Measurements from ENCODE around the gene SEPTIN3. TPM values are rescaled to one million over a fixed set of nuclear protein-coding genes. Genes with fewer than 3 reads are reported as not detected.
A peak's percentile ranks its signal among the peaks of the same experiment; 100 is the strongest.

SEPTIN3 gene
- total RNA-seq, 6 donors from 2014 or later = 0.79 to 1.6 (median 1.3) TPM

GRCh38 chr22:41979423-41980250, 10.4 kb downstream of the SEPTIN3 start:
- WGBS, 2 donors = 81 to 85% methylated on average over 9 of the region's 9 CpGs
- Histone ChIP-seq H3K9me3 (no peaks in the 10 kb centered on the region), H3K27me3 (peaks cover 0 to 18% (median 12%) of the 10 kb centered on the region in 4 donors), H3K4me3 (no peak overlapping the region), H3K36me3 (no peaks in the 10 kb centered on the region), H3K27ac (no peak overlapping the region), H3K4me1 (peaks cover 9 to 16% (median 11%) of the 10 kb centered on the region in 4 donors)
- no peak for ATAC-seq (ENCODE audit: low FRiP score in 2 of 2)
- no peak for TF ChIP-seq CTCF (IDR thresholded peaks at IDR 0.05)
- TF ChIP-seq POLR2AphosphoS5 (IDR thresholded peaks at IDR 0.05) = no peak
- no peak for DNase-seq

GRCh38 chr22:41982865-41983264, 13.6 kb downstream of the SEPTIN3 start:
- H3K36me3 ChIP-seq = no peaks in the 10 kb centered on the region
- no peak for ATAC-seq (ENCODE audit: low FRiP score in 2 of 2)
- 67 to 72% methylated on average over 5 of the region's 5 CpGs for WGBS, 2 donors
- peak overlapping the region in 1 of 4 donors; percentile 7 for H3K27ac ChIP-seq
- no peaks in the 10 kb centered on the region for H3K9me3 ChIP-seq
- H3K4me3 ChIP-seq = no peak overlapping the region
- no peak for TF ChIP-seq EP300 (IDR thresholded peaks at IDR 0.05)
- no peak for TF ChIP-seq POLR2A (IDR thresholded peaks at IDR 0.05)
- DNase-seq = no peak
- no peaks in the 10 kb centered on the region for H3K27me3 ChIP-seq
- no peaks in the 10 kb centered on the region for H3K4me1 ChIP-seq

GRCh38 chr22:41983513-41984405, 14.5 kb downstream of the SEPTIN3 start:
- DNase-seq = no peak
- Histone ChIP-seq H3K4me3 (no peak overlapping the region), H3K9me3 (no peaks in the 10 kb centered on the region), H3K27me3 (no peaks in the 10 kb centered on the region), H3K36me3 (no peaks in the 10 kb centered on the region), H3K27ac (peak overlapping the region in 1 of 4 donors; percentile 7), H3K4me1 (no peaks in the 10 kb centered on the region)
- ATAC-seq (ENCODE audit: low FRiP score in 2 of 2) = peak; percentile 40 to 48
- peak in 1 of 4 donors; percentile 21 for TF ChIP-seq EP300 (IDR thresholded peaks at IDR 0.05)
- peak in 1 of 4 donors; percentile 20 for TF ChIP-seq POLR2A (IDR thresholded peaks at IDR 0.05)
- no peak for TF ChIP-seq POLR2AphosphoS5 (IDR thresholded peaks at IDR 0.05)
- TF ChIP-seq CTCF (IDR thresholded peaks at IDR 0.05) = no peak
- 56 to 73% methylated on average over 6 of the region's 6 CpGs for WGBS, 2 donors

GRCh38 chr22:41987276-41987675, 18.0 kb downstream of the SEPTIN3 start:
- Histone ChIP-seq H3K27ac (no peak overlapping the region), H3K27me3 (no peaks in the 10 kb centered on the region), H3K9me3 (no peaks in the 10 kb centered on the region), H3K4me3 (no peak overlapping the region), H3K4me1 (no peaks in the 10 kb centered on the region), H3K36me3 (no peaks in the 10 kb centered on the region)
- ATAC-seq (ENCODE audit: low FRiP score in 2 of 2) (no peak), DNase-seq (no peak)
- WGBS, 2 donors = 94 to 97% methylated on average over 3 to 5 of the region's 5 CpGs
- TF ChIP-seq POLR2A (IDR thresholded peaks at IDR 0.05) (no peak), EP300 (IDR thresholded peaks at IDR 0.05) (no peak)

- H3K4me3 ChIP-seq = no peak overlapping the region
- no peaks in the 10 kb centered on the region for H3K4me1 ChIP-seq
- no peak for ATAC-seq (ENCODE audit: low FRiP score in 2 of 2)
- no peak for DNase-seq
- no peaks in the 10 kb centered on the region for H3K27me3 ChIP-seq
- no peak overlapping the region for H3K27ac ChIP-seq
- no peak for TF ChIP-seq POLR2A (IDR thresholded peaks at IDR 0.05)
- no peak for TF ChIP-seq EP300 (IDR thresholded peaks at IDR 0.05)
- no peak for TF ChIP-seq POLR2AphosphoS5 (IDR thresholded peaks at IDR 0.05)
- no peak for TF ChIP-seq CTCF (IDR thresholded peaks at IDR 0.05)
- WGBS, 2 donors = 91 to 98% methylated on average over 4 of the region's 4 CpGs
- no peaks in the 10 kb centered on the region for H3K36me3 ChIP-seq
- H3K9me3 ChIP-seq = no peaks in the 10 kb centered on the region
Measured at GRCh38 chr22:41989246-41989645, 20.0 kb downstream of the SEPTIN3 start.

All from upper lobe of left lung (tissue), 6 donors.